GM12891 (cell line): ENCODE measurements around the gene CABLES1.

Experiments
- DNase-seq: peaks from one replicate; pipeline ENCODE4 v3.0.0; 2011; ENCODE audit warnings: low spot score; ENCODE audit not compliant: insufficient read length
- FAIRE-seq: peaks from 2 replicates; lab custom pipeline; 2011; peaks lifted over from hg19 to GRCh38; lab: Jason Lieb, UNC
- PAX5 ChIP-seq: IDR thresholded peaks from 2 replicates; pipeline ENCODE4 v1.6.1; 2011; ENCODE audit warnings: low read length, moderate library complexity, mild to moderate bottlenecking; ENCODE audit not compliant: insufficient read depth, severe bottlenecking
- POLR2A ChIP-seq: IDR thresholded peaks from 2 replicates; pipeline ENCODE4 v1.6.1; 2011; ENCODE audit warnings: low read depth, low read length, control low read depth
- POLR2AphosphoS5 ChIP-seq: IDR thresholded peaks from 2 replicates; pipeline ENCODE4 v1.6.1; 2011; ENCODE audit warnings: low read depth, low read length, control low read depth
- POU2F2 ChIP-seq: IDR thresholded peaks from 2 replicates; pipeline ENCODE4 v1.6.1; 2011; ENCODE audit warnings: low read depth, mild to moderate bottlenecking, control low read depth, low read length, moderate library complexity
- SPI1 ChIP-seq: IDR thresholded peaks from 2 replicates; pipeline ENCODE4 v1.6.1; 2011; ENCODE audit warnings: low read depth, low read length, control low read depth
- TAF1 ChIP-seq: IDR thresholded peaks from 2 replicates; pipeline ENCODE4 v1.6.1; 2011; ENCODE audit warnings: low read depth, low read length, control low read depth

The CABLES1 gene

GRCh38 chr18:23189768-23190661, 54.7 kb downstream of the CABLES1 start:
- TF ChIP-seq TAF1 (no peak), PAX5 (no peak), POU2F2 (no peak), POLR2AphosphoS5 (no peak)
- FAIRE-seq (no peak), DNase-seq (no peak)

DNA sequence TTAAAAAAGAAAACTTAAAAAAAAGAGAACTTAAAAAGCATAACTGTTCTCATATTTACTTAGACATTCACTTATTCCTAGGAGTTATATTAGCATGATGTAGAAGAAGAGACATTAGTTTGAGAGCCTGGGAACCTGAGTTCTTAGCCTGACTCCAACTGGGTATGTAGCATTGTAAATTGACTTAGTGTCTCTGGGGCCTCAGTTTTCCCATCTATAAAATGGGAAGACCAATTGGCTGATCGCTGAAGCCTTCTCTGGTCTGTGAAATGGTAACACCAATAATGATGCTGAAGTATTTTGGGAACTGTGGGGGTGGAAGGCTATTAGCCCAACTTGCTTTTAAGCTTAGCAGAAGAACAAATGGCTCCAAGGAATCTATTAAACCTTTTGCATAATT, 55.9 kb downstream of the CABLES1 start:
- TF ChIP-seq PAX5 (no peak), POLR2AphosphoS5 (no peak), POU2F2 (no peak), SPI1 (no peak), TAF1 (no peak), POLR2A (no peak)
- no peak for DNase-seq
- FAIRE-seq: no peak

GRCh38 chr18:23193742-23194141, 58.5 kb downstream of the CABLES1 start:
- no peak for FAIRE-seq
- no peak for DNase-seq
- TF ChIP-seq SPI1: no peak
- TF ChIP-seq POU2F2: no peak
- no peak for TF ChIP-seq POLR2AphosphoS5
- TF ChIP-seq TAF1: no peak
- no peak for TF ChIP-seq PAX5
- no peak for TF ChIP-seq POLR2A

GRCh38 chr18:23194155-23194996, 59.1 kb downstream of the CABLES1 start:
- DNase-seq: no peak
- no peak for FAIRE-seq
- TF ChIP-seq SPI1 (no peak), POLR2AphosphoS5 (no peak), POLR2A (no peak), PAX5 (no peak), TAF1 (no peak), POU2F2 (no peak)

DNA sequence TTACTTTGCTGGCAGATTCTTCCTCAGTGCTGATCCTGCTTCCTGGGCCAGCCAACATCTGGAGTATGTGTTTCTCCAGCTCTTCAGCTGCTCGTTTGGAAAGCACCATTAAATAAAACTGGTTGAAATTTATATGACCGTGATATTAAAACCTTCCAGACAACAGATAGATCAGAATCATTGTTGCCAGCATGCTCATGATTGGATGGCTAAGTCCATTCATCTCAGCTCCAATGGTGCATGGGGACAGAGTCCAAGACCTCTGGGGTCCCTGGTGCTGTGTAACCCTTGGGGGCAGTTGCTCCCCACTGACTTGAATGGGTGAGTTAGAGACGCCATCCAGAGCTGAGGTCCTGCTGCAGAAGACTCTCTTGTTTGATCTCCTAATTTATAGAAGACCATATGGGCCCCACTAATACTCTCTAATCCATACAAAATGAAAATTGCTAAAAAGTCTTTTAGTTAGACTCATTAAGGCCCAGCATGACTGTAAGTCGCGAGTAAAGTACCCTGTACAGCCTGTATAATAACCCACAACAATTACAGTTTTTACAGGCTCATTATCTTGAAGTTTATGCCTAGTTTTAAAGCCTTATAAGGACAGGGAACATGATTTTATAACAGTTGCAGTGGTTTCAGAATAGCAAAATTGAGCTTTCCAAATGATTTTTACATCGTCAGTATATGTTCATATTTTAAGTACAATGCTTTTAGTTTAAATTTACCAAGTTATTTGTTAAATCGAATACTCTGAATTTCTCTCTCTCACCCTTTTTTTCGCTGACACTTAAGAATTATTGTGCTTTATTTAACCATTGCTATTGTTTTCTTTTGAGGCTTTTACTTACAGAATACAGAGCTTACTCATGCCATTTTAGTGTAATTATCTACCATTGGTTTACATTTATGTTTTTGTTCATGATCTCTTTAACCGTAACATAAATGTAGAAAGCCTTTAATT, 60.0 kb downstream of the CABLES1 start:
- TF ChIP-seq SPI1 (no peak), POU2F2 (no peak), POLR2A (no peak), PAX5 (no peak)
- FAIRE-seq: no peak

GRCh38 chr18:23196119-23197007, 61.1 kb downstream of the CABLES1 start:
- FAIRE-seq (no peak), DNase-seq (no peak)
- TF ChIP-seq TAF1 (no peak), POU2F2 (no peak), PAX5 (no peak), SPI1 (no peak), POLR2A (no peak), POLR2AphosphoS5 (no peak)

More for the DNA sequence above, 60.0 kb downstream of the CABLES1 start:
- DNase-seq: no peak

DNA sequence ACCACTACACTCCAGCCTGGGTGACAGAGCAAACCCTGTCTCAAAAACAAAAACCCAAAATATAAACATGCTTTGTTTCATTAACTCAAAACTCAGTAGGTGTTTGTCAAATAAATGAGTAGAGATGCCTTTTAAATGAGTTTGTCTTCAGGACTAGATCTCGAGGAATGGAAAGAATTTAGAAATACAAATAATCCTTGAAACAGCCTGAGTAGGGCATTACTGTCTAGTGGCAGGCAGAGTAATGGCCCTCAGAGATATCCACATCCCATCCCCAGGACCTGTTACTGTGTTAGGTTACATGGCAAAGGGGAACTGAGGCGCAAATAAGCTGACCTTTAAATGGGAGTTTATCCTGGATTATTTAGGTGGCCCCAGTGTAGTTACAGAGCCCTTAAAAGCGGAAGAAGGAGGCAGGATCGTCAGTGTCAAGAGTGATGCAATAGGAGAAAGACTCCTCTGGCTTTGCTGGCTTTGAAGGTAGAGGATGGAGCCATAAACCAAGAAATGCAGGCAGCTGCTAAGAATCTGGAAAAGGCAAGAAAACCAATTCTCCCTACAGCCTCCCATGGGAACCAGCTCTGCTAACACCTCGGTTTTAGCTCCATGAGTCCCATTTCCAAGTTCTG, 63.0 kb downstream of the CABLES1 start:
- DNase-seq (no peak), FAIRE-seq (no peak)
- TF ChIP-seq SPI1: no peak
- TF ChIP-seq PAX5: no peak
- no peak for TF ChIP-seq POU2F2

DNA sequence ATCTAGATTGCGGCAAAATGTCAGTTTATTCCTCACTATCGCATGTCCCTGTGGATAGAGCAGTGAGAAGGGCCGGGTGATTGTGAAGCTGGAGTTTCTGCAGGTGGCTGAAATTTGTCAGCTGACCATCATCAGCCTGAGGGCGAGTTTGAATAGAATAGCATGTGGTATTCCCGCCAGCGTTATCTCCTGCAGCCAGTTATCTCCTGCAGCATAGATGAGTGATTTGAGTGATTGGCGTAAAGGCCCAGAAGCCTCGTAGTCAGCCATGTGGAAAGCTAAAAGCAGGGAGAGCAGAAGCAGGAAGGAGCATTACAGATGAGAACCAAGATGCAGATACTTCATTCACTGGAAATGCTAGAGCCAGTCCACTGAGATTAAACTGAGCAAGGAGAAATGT, 65.5 kb downstream of the CABLES1 start:
- DNase-seq: no peak
- FAIRE-seq: no peak
- TF ChIP-seq POLR2A (no peak), SPI1 (no peak), POLR2AphosphoS5 (no peak), POU2F2 (no peak), TAF1 (no peak), PAX5 (no peak)
